B cell (primary cell): ENCODE results near the gene BMP7. TPM values are rescaled to one million over a fixed set of nuclear protein-coding genes. Genes with fewer than 3 reads are reported as not detected.

Source experiments
- ATAC-seq: fragments of 200-7000 bp; cut with Tn5 transposase; one replicate; pipeline ENCODE4 v1.10.0; 2021; ENCODE audit warnings: low read depth, mild to moderate bottlenecking, moderate number of reproducible peaks, moderate library complexity
- CTCF ChIA-PET: fragments of 350-600 bp; sonication (Branson Sonifier 250); formaldehyde crosslinking; loops from one replicate; lab custom pipeline; 2021; ENCODE audit warnings: antibody characterized with exemption, inconsistent platforms; lab: Charles Lee
- POLR2A ChIA-PET: fragments of 350-600 bp; sonication (Branson Sonifier 250); formaldehyde crosslinking; loops from one replicate; lab custom pipeline; 2021; ENCODE audit warnings: antibody characterized with exemption; lab: Charles Lee
- DNase-seq: peaks from one replicate; pipeline ENCODE4 v3.0.0; 2013
- H2AFZ ChIP-seq: 2 replicates; pipeline ENCODE4 v1.6.1; 2012; ENCODE audit warnings: mild to moderate bottlenecking, low read depth, low read length; ENCODE audit not compliant: insufficient read depth, poor library complexity, severe bottlenecking
- H3K27ac ChIP-seq, 2 donors: 1 replicate in 1 of 2; 2 replicates in 1 of 2; pipeline ENCODE4 v1.5.1; 2012 to 2013; ENCODE audit warnings: low read length in 2 of 2, mild to moderate bottlenecking in 2 of 2, moderate library complexity in 1 of 2
- H3K27me3 ChIP-seq, 4 experiments: fragments of 200-600 bp in 1 of 4; sonication (generic) in 1 of 4; replicated peaks in 1 of 4; 1 replicate in 2 of 4; 2 replicates in 2 of 4; pipeline versions ENCODE4 v1.6.1 to v1.7.0; 2013 to 2016; ENCODE audit warnings: low read length in 3 of 4, mild to moderate bottlenecking in 2 of 4, mixed read lengths in 1 of 4, moderate library complexity in 1 of 4; ENCODE audit not compliant: insufficient read depth in 4 of 4, control insufficient read depth in 3 of 4; ENCODE audit errors: control extremely low read depth in 1 of 4
- H3K36me3 ChIP-seq, 2 experiments: replicated peaks in 1 of 2; 1 replicate in 1 of 2; 2 replicates in 1 of 2; pipeline versions ENCODE4 v1.6.1 to v1.7.1; 2013; ENCODE audit warnings: low read length in 1 of 2; ENCODE audit not compliant: insufficient read depth in 2 of 2, control insufficient read depth in 1 of 2; ENCODE audit errors: control extremely low read depth in 1 of 2, extremely low read depth in 1 of 2
- H3K4me1 ChIP-seq, 2 donors: fragments of 200-600 bp in 1 of 2; sonication (generic) in 1 of 2; 1 replicate in 1 of 2; 2 replicates in 1 of 2; pipeline versions ENCODE4 v1.5.1 to v1.6.1; 2013 to 2017; ENCODE audit warnings: low read length in 2 of 2; ENCODE audit not compliant: control insufficient read depth in 2 of 2, insufficient read depth in 2 of 2
- H3K4me2 ChIP-seq: replicated peaks from 2 replicates; pipeline ENCODE3; 2012; ENCODE audit warnings: mild to moderate bottlenecking, low read depth, low read length; ENCODE audit not compliant: poor library complexity, severe bottlenecking
- H3K4me3 ChIP-seq, 5 experiments: fragments of 200-600 bp in 1 of 5; sonication (generic) in 1 of 5; 1 replicate in 3 of 5; 2 replicates in 2 of 5; pipeline versions ENCODE4 v1.5.1 to v1.7.0; 2011 to 2016; ENCODE audit warnings: low read length in 4 of 5, mild to moderate bottlenecking in 4 of 5, low read depth in 2 of 5, control low read depth in 1 of 5, moderate library complexity in 1 of 5; ENCODE audit not compliant: insufficient read depth in 1 of 5; ENCODE audit errors: control extremely low read depth in 1 of 5, extremely low read depth in 1 of 5
- H3K79me2 ChIP-seq: fragments of 200-600 bp; sonication (generic); one replicate; pipeline ENCODE4 v1.6.0; 2016; ENCODE audit warnings: low read length; ENCODE audit not compliant: control insufficient read depth, insufficient read depth
- H3K9ac ChIP-seq: fragments of 200-600 bp; sonication (generic); 2 replicates; pipeline ENCODE4 v1.6.1; 2017; ENCODE audit warnings: mild to moderate bottlenecking, low read length, moderate library complexity
- H3K9me3 ChIP-seq, 3 donors: one replicate each; pipeline versions ENCODE4 v1.6.1 to v1.7.1; 2013; ENCODE audit warnings: low read length in 2 of 3; ENCODE audit not compliant: control insufficient read depth in 2 of 3, insufficient read depth in 1 of 3; ENCODE audit errors: control extremely low read depth in 1 of 3
- H4K20me1 ChIP-seq: 2 replicates; pipeline ENCODE4 v1.6.0; 2012; ENCODE audit warnings: mild to moderate bottlenecking, low read length; ENCODE audit not compliant: insufficient read depth, control insufficient read depth, poor library complexity, severe bottlenecking
- H3K27ac Mint-ChIP-seq: one replicate; pipeline ENCODE4 v1.8.0; 2021; ENCODE audit warnings: mixed read lengths
- H3K27me3 Mint-ChIP-seq: one replicate; pipeline ENCODE4 v1.8.0; 2021; ENCODE audit warnings: mixed read lengths
- H3K4me1 Mint-ChIP-seq: one replicate; pipeline ENCODE4 v1.8.0; 2021; ENCODE audit warnings: mixed read lengths
- H3K4me3 Mint-ChIP-seq: one replicate; pipeline ENCODE4 v1.8.0; 2021; ENCODE audit warnings: mixed read lengths
- H3K9me3 Mint-ChIP-seq: one replicate; pipeline ENCODE4 v1.8.0; 2022; ENCODE audit warnings: mixed read lengths; ENCODE audit not compliant: insufficient read depth
- CTCF ChIP-seq: fragments of 200-600 bp; IDR thresholded peaks from one replicate; pipeline ENCODE4 v1.8.0; 2022; ENCODE audit warnings: antibody characterized with exemption, mild to moderate bottlenecking
- EZH2 ChIP-seq: IDR thresholded peaks from 2 replicates; pipeline ENCODE4 v1.6.1; 2012; ENCODE audit warnings: borderline replicate concordance, low read depth, mild to moderate bottlenecking, moderate library complexity, low read length; ENCODE audit not compliant: insufficient read depth, poor library complexity, severe bottlenecking
- WGBS: methylation state at CpG from one replicate; pipeline ENCODE4 v1.1.5; 2013; ENCODE audit warnings: missing lambda C conversion rate; ENCODE audit not compliant: insufficient coverage; 5-methylcytosine and 5-hydroxymethylcytosine counted together
- intact Hi-C: fragments of 100-400 bp; cut with micrococcal nuclease; formaldehyde crosslinking; loops from one replicate; pipeline ENCODE4 v1.10.0; 2022
- polyA plus RNA-seq: library from polyadenylated mRNA; depleted of rRNA; stranded (reverse); fragments of >200 nt; gene quantifications from 2 replicates; pipeline ENCODE4 v1.2.3, GENCODE V29; 2012
- total RNA-seq, 2 donors: library from RNA; stranded (reverse); fragments of 120-200 nt in 1 of 2; gene quantifications; 1 replicate in 1 of 2; 2 replicates in 1 of 2; pipeline versions ENCODE4 v1.2.3 to v1.2.4, GENCODE V29; 2013 to 2022

The BMP7 gene
- total and polyA plus RNA-seq, 2 donors (not counting 1 experiment from before 2014, with no cell fraction given): not detected

- Histone ChIP-seq H3K4me1 (no peaks in the 10 kb centered on the region), H3K27me3 (peaks cover 0 to 2% (median 0%) of the 10 kb centered on the region in 4 experiments), H3K27ac (no peak overlapping the region), H3K4me3 (no peak overlapping the region), H3K9ac (no peak overlapping the region), H3K9me3 (peaks cover 0 to 3% (median 0%) of the 10 kb centered on the region in 3 donors), H3K4me2 (no peak overlapping the region), H2AFZ (no peak overlapping the region), H4K20me1 (no peaks in the 10 kb centered on the region), H3K79me2 (no peaks in the 10 kb centered on the region), H3K36me3 (no peaks in the 10 kb centered on the region)
- POLR2A ChIA-PET: no interaction called here
- intact Hi-C loops: no loop called here
- ATAC-seq (no peak), DNase-seq (no peak)
- TF ChIP-seq CTCF (no peak), EZH2 (no peak)
- H3K27ac Mint-ChIP-seq: no peak overlapping the region
- WGBS: 100% methylated on average over 2 of the region's 3 CpGs
- H3K4me1 Mint-ChIP-seq: no peaks in the 10 kb centered on the region
- H3K4me3 Mint-ChIP-seq: no peak overlapping the region
- CTCF ChIA-PET: no interaction called here
- peaks cover 51% of the 10 kb centered on the region for H3K27me3 Mint-ChIP-seq
- H3K9me3 Mint-ChIP-seq: no peaks in the 10 kb centered on the region
Measured at GRCh38 chr20:57275334-57275733, 8.9 kb upstream of the BMP7 start.

- CTCF ChIA-PET: no interaction called here
- Histone ChIP-seq H4K20me1 (no peaks in the 10 kb centered on the region), H3K79me2 (no peaks in the 10 kb centered on the region), H3K9ac (no peak overlapping the region), H3K36me3 (no peaks in the 10 kb centered on the region), H3K4me3 (no peak overlapping the region), H2AFZ (no peak overlapping the region), H3K27ac (no peak overlapping the region), H3K27me3 (peaks cover 0 to 2% (median 0%) of the 10 kb centered on the region in 4 experiments), H3K9me3 (peaks cover 0 to 4% (median 0%) of the 10 kb centered on the region in 3 donors), H3K4me1 (no peaks in the 10 kb centered on the region), H3K4me2 (no peak overlapping the region)
- ATAC-seq: no peak
- Mint-ChIP-seq H3K4me1 (no peaks in the 10 kb centered on the region), H3K27ac (no peak overlapping the region), H3K27me3 (peaks cover 54% of the 10 kb centered on the region), H3K9me3 (no peaks in the 10 kb centered on the region), H3K4me3 (no peak overlapping the region)
- WGBS: 79% methylated on average over 3 of the region's 4 CpGs
- intact Hi-C loops: no loop called here
- no peak for DNase-seq
- TF ChIP-seq CTCF (no peak), EZH2 (no peak)
- POLR2A ChIA-PET: no interaction called here
Measured at GRCh38 chr20:57274846-57275245, 8.4 kb upstream of the BMP7 start.
